PFSK-1 (cell line): ENCODE data around the gene RHBDL3.
A peak's percentile ranks its signal among the peaks of the same experiment; 100 is the strongest.

Experiments
- FOXP2 ChIP-seq: optimal IDR thresholded peaks from 2 replicates; pipeline ENCODE3; 2011; ENCODE audit warnings: borderline replicate concordance, control low read depth, inconsistent platforms; ENCODE audit not compliant: insufficient read depth; ENCODE audit errors: extremely low read length, extremely low read depth
- POLR2AphosphoS5 ChIP-seq: IDR thresholded peaks from 2 replicates; pipeline ENCODE4 v1.6.1; 2012; ENCODE audit warnings: low read depth, mild to moderate bottlenecking, control low read depth, low read length, moderate library complexity
- SIN3A ChIP-seq: IDR thresholded peaks from 2 replicates; pipeline ENCODE4 v1.6.1; 2012; ENCODE audit warnings: mild to moderate bottlenecking, low read length, moderate library complexity, borderline replicate concordance; ENCODE audit not compliant: insufficient read depth
- TAF1 ChIP-seq: IDR thresholded peaks from 2 replicates; pipeline ENCODE4 v1.6.1; 2012; ENCODE audit warnings: low read length, control low read depth, borderline replicate concordance; ENCODE audit not compliant: insufficient read depth
- TF ChIP-seq, protein P1 (sequence below), 2 experiments: IDR thresholded peaks; 2 replicates each; pipeline versions ENCODE4 v1.6.1 to v1.8.0; 2011 to 2012; ENCODE audit warnings: low read depth in 2 of 2, low read length in 2 of 2, control low read depth in 1 of 2, inconsistent platforms in 1 of 2, mild to moderate bottlenecking in 1 of 2, moderate library complexity in 1 of 2; ENCODE audit not compliant: insufficient read depth in 1 of 2

The RHBDL3 gene

DNA sequence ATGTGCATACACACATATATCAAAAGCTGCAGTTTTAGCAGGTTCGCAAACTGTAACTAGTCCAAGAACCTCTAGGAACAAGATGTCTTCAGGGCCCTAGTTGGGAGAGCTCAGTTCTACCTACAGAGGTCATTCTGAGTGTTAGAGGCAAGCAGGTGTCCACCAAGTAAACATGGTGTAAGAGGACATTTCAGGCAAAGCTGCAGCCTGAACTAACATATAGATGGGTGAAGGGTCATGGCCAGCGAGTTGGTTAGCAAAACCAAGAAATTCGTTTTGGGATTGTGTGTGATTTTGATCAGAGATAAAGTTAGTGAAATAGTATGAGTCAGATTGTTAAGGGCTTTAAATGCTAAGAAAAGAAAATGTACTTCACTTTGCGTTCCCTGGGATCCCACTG, 51.7 kb downstream of the RHBDL3 start:
- TF ChIP-seq POLR2AphosphoS5, result no peak
- TF ChIP-seq, protein P1, sequence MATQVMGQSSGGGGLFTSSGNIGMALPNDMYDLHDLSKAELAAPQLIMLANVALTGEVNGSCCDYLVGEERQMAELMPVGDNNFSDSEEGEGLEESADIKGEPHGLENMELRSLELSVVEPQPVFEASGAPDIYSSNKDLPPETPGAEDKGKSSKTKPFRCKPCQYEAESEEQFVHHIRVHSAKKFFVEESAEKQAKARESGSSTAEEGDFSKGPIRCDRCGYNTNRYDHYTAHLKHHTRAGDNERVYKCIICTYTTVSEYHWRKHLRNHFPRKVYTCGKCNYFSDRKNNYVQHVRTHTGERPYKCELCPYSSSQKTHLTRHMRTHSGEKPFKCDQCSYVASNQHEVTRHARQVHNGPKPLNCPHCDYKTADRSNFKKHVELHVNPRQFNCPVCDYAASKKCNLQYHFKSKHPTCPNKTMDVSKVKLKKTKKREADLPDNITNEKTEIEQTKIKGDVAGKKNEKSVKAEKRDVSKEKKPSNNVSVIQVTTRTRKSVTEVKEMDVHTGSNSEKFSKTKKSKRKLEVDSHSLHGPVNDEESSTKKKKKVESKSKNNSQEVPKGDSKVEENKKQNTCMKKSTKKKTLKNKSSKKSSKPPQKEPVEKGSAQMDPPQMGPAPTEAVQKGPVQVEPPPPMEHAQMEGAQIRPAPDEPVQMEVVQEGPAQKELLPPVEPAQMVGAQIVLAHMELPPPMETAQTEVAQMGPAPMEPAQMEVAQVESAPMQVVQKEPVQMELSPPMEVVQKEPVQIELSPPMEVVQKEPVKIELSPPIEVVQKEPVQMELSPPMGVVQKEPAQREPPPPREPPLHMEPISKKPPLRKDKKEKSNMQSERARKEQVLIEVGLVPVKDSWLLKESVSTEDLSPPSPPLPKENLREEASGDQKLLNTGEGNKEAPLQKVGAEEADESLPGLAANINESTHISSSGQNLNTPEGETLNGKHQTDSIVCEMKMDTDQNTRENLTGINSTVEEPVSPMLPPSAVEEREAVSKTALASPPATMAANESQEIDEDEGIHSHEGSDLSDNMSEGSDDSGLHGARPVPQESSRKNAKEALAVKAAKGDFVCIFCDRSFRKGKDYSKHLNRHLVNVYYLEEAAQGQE (IDR thresholded peaks at IDR 0.05; ENCODE audit: insufficient read depth in 1 of 2, low read depth in 2 of 2, low read length in 2 of 2), result no peak
- TF ChIP-seq FOXP2, result no peak
- no peak for TF ChIP-seq TAF1
- no peak for TF ChIP-seq SIN3A

DNA sequence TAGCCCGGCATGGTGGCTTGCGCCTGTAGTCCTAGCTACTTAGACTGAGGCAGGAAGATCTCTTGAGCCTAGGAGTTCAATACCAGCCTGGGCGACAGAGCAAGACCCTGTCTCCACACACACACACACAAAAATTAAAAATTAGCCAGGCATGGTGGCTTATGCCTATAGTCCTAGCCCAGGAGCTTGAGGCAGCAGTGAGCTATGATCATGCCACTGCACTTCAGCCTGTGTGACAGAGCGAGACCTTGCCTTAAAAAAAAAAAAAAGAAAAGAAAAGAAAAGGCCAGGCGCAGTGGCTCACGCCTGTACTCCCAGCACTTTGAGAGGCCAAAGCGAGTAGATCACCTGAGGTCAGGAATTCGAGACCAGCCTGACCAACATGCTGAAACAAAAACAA, 52.4 kb downstream of the RHBDL3 start:
- TF ChIP-seq SIN3A (no peak), POLR2AphosphoS5 (no peak), FOXP2 (no peak), TAF1 (no peak)
- TF ChIP-seq, protein P1 (IDR thresholded peaks at IDR 0.05; ENCODE audit: insufficient read depth in 1 of 2, low read depth in 2 of 2, low read length in 2 of 2), result no peak

DNA sequence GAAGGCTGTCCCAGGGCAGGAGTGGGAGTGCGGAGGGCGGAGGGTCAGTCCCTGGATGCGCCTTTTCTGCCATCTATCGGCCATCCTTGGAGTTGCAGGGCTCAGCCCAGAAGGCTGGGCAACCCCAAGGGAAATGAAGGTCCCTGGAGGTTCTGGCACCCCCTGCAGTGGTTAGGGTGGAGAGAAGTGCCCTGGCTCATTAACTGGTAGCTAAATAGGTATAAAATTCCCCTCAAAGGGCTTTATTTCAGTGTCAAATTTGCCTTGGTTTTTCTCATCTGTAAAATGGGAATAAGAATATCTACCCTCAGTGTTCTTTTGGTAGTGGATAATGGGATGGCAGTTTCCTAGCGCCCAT, 53.9 kb downstream of the RHBDL3 start:
- no peak for TF ChIP-seq POLR2AphosphoS5
- peak; percentile 9 for TF ChIP-seq FOXP2

DNA sequence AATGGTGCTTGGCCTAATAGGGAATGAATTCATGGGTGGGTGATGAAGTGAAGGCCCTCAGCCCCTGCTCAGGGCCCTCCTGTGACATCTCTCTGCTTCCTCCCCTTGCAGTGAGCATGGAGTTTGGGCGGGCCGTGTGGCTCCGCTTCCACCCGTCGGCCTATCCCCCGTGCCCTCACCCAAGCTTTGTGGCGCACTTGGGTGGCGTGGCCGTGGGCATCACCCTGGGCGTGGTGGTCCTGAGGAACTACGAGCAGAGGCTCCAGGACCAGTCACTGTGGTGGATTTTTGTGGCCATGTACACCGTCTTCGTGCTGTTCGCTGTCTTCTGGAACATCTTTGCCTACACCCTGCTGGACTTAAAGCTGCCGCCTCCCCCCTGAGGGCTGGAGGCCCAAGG, 55.2 kb downstream of the RHBDL3 start:
- TF ChIP-seq SIN3A (no peak), TAF1 (no peak), POLR2AphosphoS5 (no peak), FOXP2 (no peak)
- TF ChIP-seq, protein P1 (IDR thresholded peaks at IDR 0.05; ENCODE audit: insufficient read depth in 1 of 2, low read depth in 2 of 2, low read length in 2 of 2), result no peak

DNA sequence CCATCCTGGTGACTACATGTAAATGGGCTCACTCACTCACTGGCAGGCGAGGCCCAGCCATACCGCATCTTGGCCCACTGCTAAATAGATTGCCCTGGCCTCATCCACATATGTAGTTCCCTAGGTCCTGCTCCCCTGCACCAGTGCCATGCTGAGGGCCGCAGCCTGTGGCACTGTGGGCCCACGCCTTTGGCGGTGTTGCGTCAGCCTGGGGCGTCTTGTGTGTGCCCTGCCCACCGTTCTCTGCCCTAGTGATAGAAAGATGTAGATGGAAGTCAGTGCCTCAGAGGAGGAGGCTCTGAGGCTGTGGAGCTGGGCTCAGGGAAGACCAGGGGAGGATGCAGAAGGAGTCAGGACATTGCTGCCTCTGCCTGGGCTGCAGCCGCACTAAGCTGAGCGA, 57.4 kb downstream of the RHBDL3 start:
- TF ChIP-seq, protein P1 (IDR thresholded peaks at IDR 0.05; ENCODE audit: insufficient read depth in 1 of 2, low read depth in 2 of 2, low read length in 2 of 2), result no peak
- TF ChIP-seq TAF1 (no peak), SIN3A (no peak), FOXP2 (no peak), POLR2AphosphoS5 (no peak)
